GM12892 (cell line): ENCODE measurements around the gene KCTD1.

Experiments
- POLR2A ChIP-seq: IDR thresholded peaks from 2 replicates; pipeline ENCODE4 v1.6.1; 2011; ENCODE audit warnings: low read depth, low read length, control low read depth
- POLR2AphosphoS5 ChIP-seq: IDR thresholded peaks from 2 replicates; pipeline ENCODE4 v1.6.1; 2011; ENCODE audit warnings: low read depth, low read length, control low read depth
- TAF1 ChIP-seq: IDR thresholded peaks from 2 replicates; pipeline ENCODE4 v1.6.1; 2011; ENCODE audit warnings: low read depth, mild to moderate bottlenecking, control low read depth, low read length, borderline replicate concordance

DNA sequence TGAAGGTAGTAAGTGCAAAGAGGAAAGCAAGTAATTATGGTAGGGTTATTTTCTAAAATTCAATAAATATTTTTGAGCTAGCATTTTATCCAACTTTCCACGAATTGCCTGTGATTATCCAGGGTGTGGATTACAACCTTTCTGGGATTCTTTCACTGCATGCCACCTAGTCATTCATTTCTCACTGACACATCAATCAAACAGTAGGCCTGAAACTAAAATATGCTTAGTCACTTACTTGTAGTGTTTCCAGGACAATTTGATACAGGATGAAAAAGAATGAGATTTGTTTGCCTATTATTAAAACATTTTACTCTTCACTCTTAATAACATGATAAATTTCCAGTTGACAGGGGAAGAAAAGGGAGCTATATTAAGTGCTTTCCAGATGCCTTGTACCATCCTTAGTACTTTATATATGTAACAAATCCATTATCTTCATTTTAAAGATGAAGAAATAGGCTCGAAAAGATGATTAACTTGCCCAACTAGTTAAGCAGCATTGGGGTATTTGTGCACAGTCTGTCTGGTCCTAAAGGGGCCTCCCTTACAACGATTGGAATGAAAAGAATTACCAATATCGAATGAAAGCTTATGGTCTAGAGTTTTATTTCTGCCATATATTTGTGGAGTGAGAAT lies 70.4 kb downstream of the KCTD1 start:
- no peak for TF ChIP-seq POLR2AphosphoS5
- TF ChIP-seq POLR2A: no peak
- no peak for TF ChIP-seq TAF1
